ENCODE measurements around the gene ELK3.
A peak's percentile ranks its signal among the peaks of the same experiment; 100 is the strongest.

Gene ELK3

DNA sequence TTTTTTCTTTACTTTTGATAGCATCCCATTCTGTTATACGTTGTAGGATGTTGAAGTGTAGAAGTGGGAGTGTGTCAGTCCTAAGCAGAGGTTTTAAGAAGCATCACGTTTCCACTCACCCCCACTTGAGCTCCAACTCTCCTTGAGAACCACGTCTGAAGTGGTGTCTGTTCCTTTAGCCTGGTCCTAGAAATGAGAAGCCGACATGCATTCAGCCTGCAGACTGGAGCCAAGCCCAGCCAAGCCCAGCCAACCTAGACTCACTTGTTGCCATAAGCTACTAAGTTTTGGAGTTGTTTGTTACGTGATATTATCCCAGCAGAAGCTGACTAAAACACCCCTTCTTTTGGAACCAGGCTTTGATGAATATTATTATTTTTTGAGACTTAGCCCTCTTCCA lies 4.4 kb upstream of the ELK3 start:
- no peak for DNase-seq (ENCODE audit: low spot score)

GRCh38 chr12:96190413-96191108 lies 3.6 kb upstream of the ELK3 start:
- no peak for DNase-seq (ENCODE audit: low spot score)

GRCh38 chr12:96192926-96193573 lies 1.1 kb upstream of the ELK3 start:
- no peak for DNase-seq (ENCODE audit: low spot score)

DNA sequence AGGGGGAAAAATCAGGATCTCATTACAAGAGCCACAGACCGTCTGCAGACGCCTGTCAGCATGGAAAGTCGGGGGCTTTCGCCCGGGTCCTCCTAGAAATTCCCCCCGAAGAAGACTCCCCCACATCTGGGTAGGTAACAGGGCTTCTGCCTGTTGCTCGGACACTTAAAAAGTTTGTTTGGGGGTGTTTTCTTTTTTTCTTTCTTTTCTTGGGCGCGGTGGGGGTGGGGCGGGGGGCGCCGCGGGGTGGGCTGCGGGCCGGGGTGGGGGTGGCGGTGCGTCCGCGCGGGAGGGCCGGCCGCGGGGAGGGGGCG lies 358 bp downstream of the ELK3 start:
- DNase-seq (ENCODE audit: low spot score) = no peak

DNA sequence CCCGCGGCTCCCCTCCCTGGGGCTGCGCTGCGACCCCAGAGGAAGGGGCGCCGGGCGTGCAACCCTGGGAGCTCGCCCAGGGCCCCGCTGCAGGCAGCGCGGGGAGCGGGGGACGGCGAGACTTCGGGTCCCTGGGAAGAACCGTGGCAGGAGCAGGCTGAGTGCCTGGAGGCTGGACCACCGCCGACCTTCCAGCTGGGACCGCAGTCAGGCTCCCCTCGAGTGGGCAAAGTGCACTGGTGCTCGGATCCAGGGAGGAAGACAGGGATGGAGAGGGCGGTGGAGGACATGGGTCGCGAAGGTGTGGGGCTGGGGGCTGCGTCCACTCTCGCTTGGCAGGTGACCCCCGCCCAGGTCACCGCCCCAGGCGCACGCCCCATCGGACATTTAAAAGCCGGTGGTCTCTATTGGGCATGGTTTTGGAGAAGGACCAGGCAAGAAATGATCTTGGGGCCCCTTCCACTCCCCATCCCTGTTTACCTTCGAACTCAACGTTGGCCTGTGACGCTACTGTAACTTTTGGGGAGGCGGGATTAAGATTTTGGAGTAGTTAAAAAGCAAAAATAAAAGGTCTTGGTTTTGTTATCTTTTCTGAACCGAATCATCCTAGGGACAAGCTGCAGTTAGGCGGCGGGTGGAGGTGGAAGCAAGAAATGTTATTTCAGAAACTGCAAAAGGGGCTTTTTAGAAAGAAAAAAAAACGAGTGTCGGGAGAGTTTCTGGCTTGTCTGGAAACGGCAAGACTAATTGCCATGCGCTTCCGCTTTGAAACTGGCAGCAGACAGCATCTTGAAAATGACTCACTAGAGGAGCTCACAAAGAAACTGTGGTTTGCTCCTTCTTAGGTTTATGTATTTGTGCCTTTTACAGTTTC lies 1.0 kb downstream of the ELK3 start:
- peak; percentile 64 for DNase-seq (ENCODE audit: low spot score)

DNA sequence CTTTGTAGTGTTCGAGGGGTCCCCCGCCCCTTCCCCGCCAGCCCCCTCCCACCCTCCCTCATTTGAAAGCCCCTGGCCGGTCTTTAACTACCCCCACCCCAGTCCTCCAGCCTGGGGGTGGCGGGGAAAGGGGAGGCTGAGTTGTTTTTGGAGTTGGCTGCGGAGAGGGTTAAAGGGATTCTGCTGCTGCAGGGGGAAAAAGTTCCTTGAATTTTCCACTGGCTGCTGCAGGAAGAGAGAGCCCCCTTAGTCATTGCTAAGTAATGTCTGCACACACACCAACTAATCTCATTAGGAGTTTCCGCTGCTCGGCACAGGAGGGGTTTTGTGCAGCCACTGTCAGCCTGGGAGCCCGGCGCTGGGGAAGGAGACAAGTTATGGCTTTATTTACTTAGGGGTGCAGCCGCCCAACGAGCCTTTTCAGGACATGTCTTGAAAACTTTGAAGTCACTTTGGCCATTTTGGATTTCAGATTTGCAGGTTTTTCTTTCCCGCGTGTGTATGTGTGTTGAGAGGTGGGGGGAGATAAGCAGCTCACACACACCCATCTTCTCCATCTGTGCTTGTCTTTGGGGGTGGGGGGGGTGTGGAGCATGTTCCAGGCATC lies 1.8 kb downstream of the ELK3 start:
- DNase-seq (ENCODE audit: low spot score) = no peak

DNA sequence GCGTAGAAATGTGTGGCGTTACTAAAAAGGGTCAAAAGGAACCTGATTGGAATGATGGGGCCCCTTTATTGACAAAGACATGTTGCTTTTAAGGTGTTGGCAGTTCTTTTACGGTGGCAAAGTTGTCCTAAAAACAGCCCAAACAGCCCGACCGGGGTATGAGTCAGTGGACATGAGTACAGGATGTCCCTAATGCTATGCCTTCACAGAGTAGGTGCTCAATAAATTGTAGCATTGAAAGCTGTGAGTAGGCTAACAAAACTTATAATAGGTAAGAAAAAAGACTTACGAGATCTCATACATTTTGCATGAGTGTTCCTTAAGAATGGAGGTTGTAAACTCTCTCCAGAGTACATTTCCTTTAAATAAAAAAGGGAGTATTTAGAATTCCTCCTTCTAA lies 2.6 kb downstream of the ELK3 start:
- no peak for DNase-seq (ENCODE audit: low spot score)

- peak; percentile 65 for DNase-seq (ENCODE audit: low spot score)
Observed at GRCh38 chr12:96197503-96198272, 3.5 kb downstream of the ELK3 start.

DNA sequence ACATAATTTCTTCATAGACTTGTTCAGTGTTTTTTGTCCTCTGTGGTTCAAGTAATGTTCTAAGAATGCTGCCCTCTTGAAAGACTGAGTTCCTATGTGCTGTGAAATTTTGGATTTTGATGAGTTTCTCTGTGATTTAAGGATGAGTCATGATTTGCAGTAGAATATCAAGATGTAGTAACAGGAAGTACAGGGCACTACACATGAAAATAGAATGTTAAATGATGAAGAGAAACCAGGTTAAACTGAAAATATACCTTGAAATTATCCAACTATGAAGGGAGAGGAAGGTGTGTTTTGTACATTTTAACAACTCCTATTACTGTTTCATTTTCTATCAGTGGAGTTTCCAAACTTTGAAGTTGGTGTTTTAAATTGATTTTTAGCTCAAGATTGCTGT lies 4.8 kb downstream of the ELK3 start:
- DNase-seq (ENCODE audit: low spot score) = no peak

DNA sequence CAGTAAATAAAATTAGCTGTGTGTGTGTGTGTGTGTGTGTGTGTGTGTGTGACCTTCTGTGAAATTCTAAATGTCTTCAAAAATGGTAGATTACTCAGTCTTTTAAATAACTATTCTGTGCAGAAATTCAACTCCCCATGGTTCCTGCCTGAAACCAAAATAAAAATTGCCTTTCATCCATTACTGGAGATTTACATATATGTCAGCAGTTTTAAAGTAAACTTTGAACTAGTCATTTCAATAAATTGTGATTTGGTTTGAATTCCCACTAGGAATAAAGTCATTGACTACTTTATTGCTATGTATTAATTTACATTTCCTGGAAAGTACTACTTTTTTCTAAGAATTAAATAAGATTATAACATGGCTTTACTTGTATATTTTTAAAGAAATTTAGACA lies 5.3 kb downstream of the ELK3 start:
- DNase-seq (ENCODE audit: low spot score) = no peak

DNA sequence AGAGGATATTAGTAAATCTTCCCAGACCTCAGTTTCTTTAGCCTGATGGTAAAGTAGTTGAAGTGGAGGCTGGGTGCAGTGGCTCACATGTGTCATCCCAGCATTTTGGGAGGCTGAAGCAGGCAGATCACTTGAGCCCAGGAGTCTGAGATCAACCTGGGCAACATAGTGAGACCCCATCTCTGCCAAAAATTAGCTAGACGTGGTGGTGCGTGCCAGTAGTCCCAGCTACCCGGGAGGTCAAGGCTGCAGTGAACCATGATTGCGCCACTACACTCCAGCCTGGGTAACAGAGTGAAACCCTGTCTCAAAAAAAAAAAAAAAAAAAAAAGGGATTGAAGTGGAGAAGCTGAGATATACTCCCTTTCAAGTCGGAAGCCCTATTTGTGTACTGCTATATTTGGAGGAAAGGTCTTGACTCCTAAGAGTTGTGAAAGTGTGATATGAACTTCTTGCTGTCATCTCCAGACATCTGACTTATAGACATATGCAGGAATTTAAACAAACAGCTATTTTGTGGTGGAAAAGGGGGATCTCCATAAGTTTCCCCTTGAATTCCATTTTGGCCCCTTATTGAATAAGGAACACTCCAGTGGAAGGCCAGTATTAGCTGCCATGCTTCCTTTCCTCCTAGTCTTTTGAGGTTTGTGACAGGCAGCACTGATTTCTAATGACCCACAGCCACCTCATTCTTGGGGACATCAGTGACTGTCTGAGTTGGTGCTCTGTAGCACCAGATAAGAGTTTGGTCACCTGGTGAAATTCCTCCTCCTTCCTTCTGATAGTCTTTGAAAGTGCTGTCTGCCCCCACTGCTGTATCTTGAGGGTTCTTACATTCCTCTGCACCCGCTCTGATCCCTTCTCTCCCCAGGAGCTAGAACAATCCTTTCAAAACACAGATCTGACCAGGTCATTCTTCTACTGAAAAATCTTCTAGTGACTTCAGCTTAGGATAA lies 7.4 kb downstream of the ELK3 start:
- no peak for DNase-seq (ENCODE audit: low spot score)

- DNase-seq (ENCODE audit: low spot score) = no peak
Observed at GRCh38 chr12:96204381-96204780, 10.2 kb downstream of the ELK3 start.

DNA sequence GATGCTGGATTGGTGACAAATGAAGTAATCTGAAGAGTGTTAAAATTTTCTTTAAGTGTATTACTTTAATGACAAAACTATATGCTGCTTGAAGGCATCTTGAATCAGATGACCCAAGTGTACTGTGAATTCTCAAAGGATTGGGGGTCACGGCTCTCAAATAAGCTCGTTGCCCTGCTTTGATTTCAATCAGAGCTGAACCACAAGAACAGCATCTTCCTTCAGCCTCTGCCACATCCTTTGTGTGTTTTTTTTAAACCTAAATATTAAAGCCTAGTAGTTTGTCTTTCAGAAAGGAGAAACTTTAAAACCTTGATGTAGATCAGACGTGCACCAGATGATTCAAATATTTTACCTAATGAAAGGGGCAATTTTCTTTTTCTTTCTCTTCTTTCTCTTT lies 11.7 kb downstream of the ELK3 start:
- no peak for DNase-seq (ENCODE audit: low spot score)

- no peak for DNase-seq (ENCODE audit: low spot score)
Observed at GRCh38 chr12:96206936-96207662, 12.9 kb downstream of the ELK3 start.

DNA sequence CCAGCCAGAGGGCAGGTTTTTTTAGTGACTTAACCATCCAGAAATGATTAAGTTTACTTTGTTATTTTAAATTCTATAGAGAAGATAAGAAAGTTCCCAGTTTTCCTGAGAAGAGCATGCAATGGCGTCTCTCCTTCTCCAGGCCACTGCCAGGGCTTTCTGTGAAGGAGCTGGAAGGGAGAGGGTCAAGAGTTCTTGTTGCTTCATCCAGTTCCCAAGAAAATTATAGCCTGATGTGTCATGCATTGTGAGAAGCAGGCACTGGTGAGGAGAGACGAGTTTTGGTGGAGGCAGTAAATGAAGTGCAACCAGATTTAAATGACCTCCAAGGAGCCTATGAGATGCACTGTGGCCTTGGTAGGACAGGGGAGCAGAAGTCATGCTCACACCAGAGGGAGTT lies 14.2 kb downstream of the ELK3 start:
- no peak for DNase-seq (ENCODE audit: low spot score)

- DNase-seq (ENCODE audit: low spot score) = no peak
Observed at GRCh38 chr12:96208801-96209549, 14.8 kb downstream of the ELK3 start.

GRCh38 chr12:96210376-96211055 lies 16.3 kb downstream of the ELK3 start:
- DNase-seq (ENCODE audit: low spot score) = no peak

DNA sequence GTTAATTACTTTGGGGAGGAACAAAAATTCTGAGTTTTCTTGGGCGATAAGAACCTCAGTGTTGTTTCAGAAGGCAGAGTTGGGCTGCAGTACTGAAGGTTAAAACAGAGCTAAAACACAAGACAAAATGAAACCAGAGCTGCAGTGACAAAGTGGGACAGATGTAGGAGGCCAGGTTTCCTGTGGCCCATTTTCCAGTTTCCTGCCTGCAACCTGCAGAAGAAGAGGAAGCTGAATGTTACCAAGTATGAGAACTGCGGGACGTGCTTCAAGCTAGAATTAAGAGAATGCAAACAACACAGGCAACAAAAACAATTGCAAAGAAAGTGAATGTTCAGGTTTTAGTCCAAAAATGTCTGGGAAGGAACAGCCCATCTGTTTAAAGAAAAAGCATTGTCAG lies 17.8 kb downstream of the ELK3 start:
- DNase-seq (ENCODE audit: low spot score) = no peak
